IMR-90 (cell line): ENCODE measurements around the gene DNAJA4. TPM values are rescaled to one million over a fixed set of nuclear protein-coding genes. Genes with fewer than 3 reads are reported as not detected.

Experiments
- ATAC-seq: fragments of 200-7000 bp; cut with Tn5 transposase; 2 replicates; pipeline ENCODE4 v1.9.1; 2020; ENCODE audit warnings: low read depth, mild to moderate bottlenecking, moderate library complexity
- BruUV-seq: library from RNA; stranded (reverse); fragments of 400-500 nt; replicated peaks from 2 replicates; lab custom pipeline; 2021; lab: Mats Ljungman, UMichigan
- CTCF ChIA-PET: fragments of 300-600 bp; formaldehyde crosslinking; extraction: SDS; loops from one replicate; lab custom pipeline; 2021; ENCODE audit warnings: antibody characterized with exemption; lab: Yijun Ruan, JAX
- POLR2A ChIA-PET: fragments of 300-600 bp; sonication (Branson Sonifier 250); formaldehyde crosslinking; loops from one replicate; lab custom pipeline; 2022; ENCODE audit warnings: antibody characterized with exemption; ENCODE audit not compliant: unreplicated experiment; lab: Charles Lee
- DNase-seq: peaks from one replicate; pipeline ENCODE4 v3.0.0; 2013
- H2AFZ ChIP-seq: replicated peaks from 2 replicates; pipeline ENCODE3; 2013; ENCODE audit warnings: low read length, mild to moderate bottlenecking; ENCODE audit not compliant: poor library complexity
- H2AK5ac ChIP-seq: 2 replicates; pipeline ENCODE4 v1.6.1; 2013; ENCODE audit warnings: low read depth, low read length, inconsistent platforms
- H2AK9ac ChIP-seq: replicated peaks from 2 replicates; pipeline ENCODE3; 2013; ENCODE audit warnings: mild to moderate bottlenecking, low read depth, low read length, moderate library complexity; ENCODE audit not compliant: poor library complexity
- H2BK120ac ChIP-seq: 2 replicates; pipeline ENCODE4 v1.6.1; 2013; ENCODE audit warnings: low read depth, low read length, inconsistent platforms
- H2BK15ac ChIP-seq: 3 replicates; pipeline ENCODE4 v1.6.1; 2013; ENCODE audit warnings: low read depth, low read length, inconsistent platforms
- H2BK20ac ChIP-seq: 2 replicates; pipeline ENCODE4 v1.6.1; 2013; ENCODE audit warnings: low read depth, mild to moderate bottlenecking, inconsistent platforms, low read length, moderate library complexity
- H2BK5ac ChIP-seq: 2 replicates; pipeline ENCODE4 v1.6.1; 2013; ENCODE audit warnings: mild to moderate bottlenecking, low read depth, low read length, inconsistent platforms; ENCODE audit not compliant: poor library complexity, severe bottlenecking
- H3K14ac ChIP-seq: replicated peaks from 2 replicates; pipeline ENCODE4 v1.6.1; 2013; ENCODE audit warnings: low read depth, low read length, inconsistent platforms
- H3K18ac ChIP-seq: 2 replicates; pipeline ENCODE4 v1.6.1; 2013; ENCODE audit warnings: low read depth, low read length, control low read depth
- H3K23ac ChIP-seq: 2 replicates; pipeline ENCODE4 v1.6.1; 2013; ENCODE audit warnings: low read depth, low read length, inconsistent platforms
- H3K27ac ChIP-seq: 2 replicates; pipeline ENCODE4 v1.5.1; 2013; ENCODE audit warnings: mild to moderate bottlenecking, control low read depth, low read length; ENCODE audit not compliant: insufficient read depth
- H3K27me3 ChIP-seq: 2 replicates; pipeline ENCODE4 v1.6.1; 2013; ENCODE audit warnings: low read length; ENCODE audit not compliant: control insufficient read depth, insufficient read depth
- H3K36me3 ChIP-seq: 2 replicates; pipeline ENCODE4 v1.6.1; 2013; ENCODE audit warnings: low read length, mixed read lengths; ENCODE audit not compliant: control insufficient read depth, insufficient read depth
- H3K4ac ChIP-seq: 2 replicates; pipeline ENCODE4 v1.6.1; 2013; ENCODE audit warnings: low read depth, low read length, inconsistent platforms
- H3K4me1 ChIP-seq: 2 replicates; pipeline ENCODE4 v1.6.1; 2013; ENCODE audit warnings: low read length, mixed read lengths; ENCODE audit not compliant: control insufficient read depth, insufficient read depth
- H3K4me2 ChIP-seq: 2 replicates; pipeline ENCODE4 v1.6.1; 2013; ENCODE audit warnings: low read depth, mild to moderate bottlenecking, control low read depth, low read length, moderate library complexity
- H3K4me3 ChIP-seq: 2 replicates; pipeline ENCODE4 v1.5.1; 2013; ENCODE audit warnings: low read depth, mild to moderate bottlenecking, control low read depth, low read length, moderate library complexity; ENCODE audit not compliant: insufficient read depth
- H3K56ac ChIP-seq: 2 replicates; pipeline ENCODE4 v1.6.1; 2013; ENCODE audit warnings: low read length, inconsistent platforms; ENCODE audit not compliant: insufficient read depth; ENCODE audit errors: extremely low read depth
- H3K79me1 ChIP-seq, 2 experiments: 2 replicates each; pipeline ENCODE4 v1.6.1; 2013; ENCODE audit warnings: low read length in 2 of 2, inconsistent platforms in 1 of 2, low read depth in 1 of 2
- H3K9ac ChIP-seq: 2 replicates; pipeline ENCODE4 v1.6.1; 2013; ENCODE audit warnings: low read depth, low read length, control low read depth
- H3K9me1 ChIP-seq: 2 replicates; pipeline ENCODE4 v1.6.1; 2013; ENCODE audit warnings: low read length, inconsistent platforms; ENCODE audit not compliant: insufficient read depth
- H3K9me3 ChIP-seq: 2 replicates; pipeline ENCODE4 v1.6.1; 2013; ENCODE audit warnings: low read length; ENCODE audit not compliant: control insufficient read depth, insufficient read depth
- H4K20me1 ChIP-seq: 2 replicates; pipeline ENCODE4 v1.6.1; 2013; ENCODE audit warnings: low read length, inconsistent platforms; ENCODE audit not compliant: insufficient read depth
- H4K5ac ChIP-seq: 2 replicates; pipeline ENCODE4 v1.6.1; 2013; ENCODE audit warnings: mild to moderate bottlenecking, low read depth, low read length, control low read depth
- H4K8ac ChIP-seq, 2 experiments: 2 replicates each; pipeline ENCODE4 v1.6.1; 2013; ENCODE audit warnings: low read depth in 2 of 2, low read length in 2 of 2, control low read depth in 1 of 2, inconsistent platforms in 1 of 2
- H4K91ac ChIP-seq: 2 replicates; pipeline ENCODE4 v1.6.1; 2013; ENCODE audit warnings: low read depth, low read length, inconsistent platforms; ENCODE audit not compliant: insufficient read depth
- CEBPB ChIP-seq: IDR thresholded peaks from 2 replicates; pipeline ENCODE4 v1.6.1; 2012; ENCODE audit warnings: low read depth, low read length, improper control_type of control experiment
- MAZ ChIP-seq: IDR thresholded peaks from 2 replicates; pipeline ENCODE4 v1.6.1; 2012; ENCODE audit warnings: low read depth, mild to moderate bottlenecking, low read length, improper control_type of control experiment, moderate library complexity, borderline replicate concordance
- MXI1 ChIP-seq: IDR thresholded peaks from 2 replicates; pipeline ENCODE4 v1.6.1; 2012; ENCODE audit warnings: low read depth, mild to moderate bottlenecking, low read length, moderate library complexity, borderline replicate concordance
- NFE2L2 ChIP-seq: fragments of 150-350 bp; IDR thresholded peaks from 2 replicates; pipeline ENCODE4 v1.6.1; 2016; ENCODE audit warnings: low read depth, mild to moderate bottlenecking, low read length
- POLR2A ChIP-seq: IDR thresholded peaks from 2 replicates; pipeline ENCODE4 v1.6.1; 2012; ENCODE audit warnings: mild to moderate bottlenecking, low read depth, low read length
- WGBS, 2 experiments: methylation state at CpG; one replicate each; pipeline versions ENCODE4 v1.1.5 to v1.1.7; 2013; ENCODE audit warnings: missing lambda C conversion rate in 2 of 2; ENCODE audit not compliant: insufficient read length in 1 of 2; ENCODE audit errors: extremely low coverage in 2 of 2; 5-methylcytosine and 5-hydroxymethylcytosine counted together
- dilution Hi-C: fragments of 300-500 bp; cut with HindIII; formaldehyde crosslinking; loops from one replicate; pipeline ENCODE4 v1.14.3; 2018; ENCODE audit warnings: low sequenced_read_pairs; ENCODE audit not compliant: unreplicated experiment
- in situ Hi-C: fragments of 300-500 bp; cut with MboI; formaldehyde crosslinking; loops from 3 replicates; pipeline ENCODE4 v1.14.3; 2019; ENCODE audit warnings: low sequenced_read_pairs, inconsistent platforms, mixed read lengths
- intact Hi-C: fragments of 100-400 bp; cut with micrococcal nuclease; formaldehyde crosslinking; loops from 2 replicates; pipeline ENCODE4 v1.10.0; 2022
- polyA plus RNA-seq, 3 experiments: library from polyadenylated mRNA; depleted of rRNA; stranded (reverse); fragments of >200 nt; gene quantifications; 2 replicates each; pipeline ENCODE4 v1.2.3, GENCODE V29; 2012; ENCODE audit warnings: low replicate concordance in 1 of 3
- total RNA-seq: library from RNA; depleted of rRNA; stranded (reverse); fragments of >200 nt; gene quantifications from 2 replicates; pipeline ENCODE4 v1.2.3, GENCODE V29; 2012

DNAJA4 gene
- total and polyA plus RNA-seq, 2 of the 4 experiments (the other 2 are of a cell fraction), result 0.18 to 0.32 TPM

DNA sequence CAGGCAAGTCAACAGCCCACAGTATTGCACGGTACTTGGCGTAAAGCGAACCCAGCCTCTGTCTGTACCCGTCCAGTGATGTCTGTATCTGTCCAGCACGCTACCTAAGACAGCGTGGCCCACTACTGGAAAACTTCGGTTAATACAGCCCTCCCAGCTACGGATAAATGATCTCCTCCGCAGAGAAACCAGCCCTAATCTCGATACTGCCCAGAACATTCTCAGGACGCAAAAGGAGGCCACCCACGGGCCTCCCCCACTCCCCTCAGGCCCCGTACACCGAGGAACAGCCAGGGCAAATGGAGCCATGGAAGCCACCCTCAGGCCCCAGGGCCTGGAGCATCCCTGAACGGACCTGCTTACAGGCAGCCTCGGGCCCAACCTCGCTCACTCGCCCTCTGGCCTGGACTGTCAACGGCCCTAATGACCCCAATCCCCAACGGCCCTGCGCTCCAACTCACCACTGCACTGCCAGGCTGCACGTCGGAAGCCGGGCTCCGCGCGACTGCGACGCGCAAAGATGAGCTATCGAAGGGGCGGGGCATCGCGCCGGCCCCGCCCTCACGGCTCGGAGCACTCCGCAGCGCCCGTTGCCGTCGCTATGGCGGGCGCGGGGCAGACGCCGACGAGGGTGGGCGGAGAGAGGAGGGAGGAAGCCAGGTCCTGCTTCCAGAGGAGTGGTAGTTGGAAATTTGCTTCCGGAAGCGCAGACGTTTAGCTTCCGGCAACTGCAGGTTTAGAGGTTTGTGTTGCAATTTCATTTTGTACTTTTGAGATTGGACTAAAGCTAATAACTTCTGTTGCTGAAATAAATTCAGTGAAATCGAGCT is 35.0 kb downstream of the DNAJA4 start, which contains the start of gene SKIC8:
Gene SKIC8, minus strand, starts transcription at position 509 of the 830 bp plus-strand sequence. CDS start 3,923 bp downstream, outside the sequence.
- Histone ChIP-seq H2BK5ac (peak within 1 kb of the TSS; percentile 64), H3K18ac (peak within 1 kb of the TSS; percentile 7; the same call in 1 of the 2 replicates), H3K36me3 (peaks cover 2% of the 10 kb centered on the region; the same call in 1 of the 2 replicates), H4K5ac (peak within 1 kb of the TSS; percentile 82), H3K4me2 (peak within 1 kb of the TSS; percentile 96), H3K79me1 (peaks cover 22 to 48% of the 10 kb centered on the region in 2 experiments), H4K20me1 (no peaks in the 10 kb centered on the region), H2AK5ac (peak within 1 kb of the TSS; percentile 90), H3K4me3 (peak within 1 kb of the TSS; percentile 79), H3K27ac (peak within 1 kb of the TSS; percentile 59), H3K9me3 (no peaks in the 10 kb centered on the region), H2AK9ac (peak within 1 kb of the TSS; percentile 89), H2BK120ac (no peak within 1 kb of the TSS; the same call in 1 of the 2 replicates), H3K56ac (peak within 1 kb of the TSS; percentile 70), H3K9me1 (peaks cover 5% of the 10 kb centered on the region), H3K4me1 (no peaks in the 10 kb centered on the region; the same call in 1 of the 2 replicates), H2BK20ac (no peak within 1 kb of the TSS), H4K8ac (peak within 1 kb of the TSS; percentile 98 to 99), H2AFZ (peak within 1 kb of the TSS; percentile 98), H3K4ac (peak within 1 kb of the TSS; percentile 89), H3K9ac (peak within 1 kb of the TSS; percentile 77), H4K91ac (peak within 1 kb of the TSS; percentile 82), H3K27me3 (no peaks in the 10 kb centered on the region), H2BK15ac (peak within 1 kb of the TSS; percentile 22; the same call in 1 of the 3 replicates), H3K23ac (peak within 1 kb of the TSS; percentile 21; the same call in 1 of the 2 replicates), H3K14ac (peak within 1 kb of the TSS; percentile 80)
- BruUV-seq, result TSS peak; percentile 64
- WGBS, 2 experiments, result 1% methylated on average over 20 of the region's 55 CpGs; no CpG with 5 or more reads in 1 of the 2 experiments
- in situ Hi-C loops, result no loop called here
- intact Hi-C loops, result no loop called here
- ChIA-PET CTCF (interaction anchor here (0.9 kb wide), 1 partner anchor 188 kb away, joined by 3 read pairs; no protein-coding TSS in a partner anchor), POLR2A (interaction anchor here (0.6 to 1.3 kb wide), 6 partner anchors 12 to 1681 kb away, joined by 3 to 10 read pairs (median 4); partner anchors contain the start of gene IREB2)
- ATAC-seq (peak; percentile 99), DNase-seq (peak; percentile 89)
- dilution Hi-C loops, result no loop called here
- TF ChIP-seq NFE2L2 (no peak), MAZ (peak; percentile 97), POLR2A (peak; percentile 90), MXI1 (peak; percentile 88), CEBPB (peak; percentile 79)
